Glutamatergic neuron (in vitro differentiated cells): ENCODE results near the gene NFIC. TPM values are rescaled to one million over a fixed set of nuclear protein-coding genes. Genes with fewer than 3 reads are reported as not detected.

Source experiments
- DNase-seq: peaks from one replicate; pipeline ENCODE4 v3.0.0; 2022
- H3K27ac Mint-ChIP-seq: one replicate; pipeline ENCODE4 v1.8.0; 2020; ENCODE audit warnings: mild to moderate bottlenecking, mixed read lengths, inconsistent platforms; ENCODE audit not compliant: unreplicated experiment
- H3K27me3 Mint-ChIP-seq: one replicate; pipeline ENCODE4 v1.8.0; 2020; ENCODE audit warnings: mild to moderate bottlenecking, moderate library complexity, mixed read lengths, inconsistent platforms; ENCODE audit not compliant: unreplicated experiment
- H3K36me3 Mint-ChIP-seq: one replicate; pipeline ENCODE4 v1.8.0; 2020; ENCODE audit warnings: mild to moderate bottlenecking, mixed read lengths, inconsistent platforms; ENCODE audit not compliant: unreplicated experiment
- H3K4me1 Mint-ChIP-seq: one replicate; pipeline ENCODE4 v1.8.0; 2020; ENCODE audit warnings: mild to moderate bottlenecking, low read depth, mixed read lengths, inconsistent platforms; ENCODE audit not compliant: unreplicated experiment
- H3K4me3 Mint-ChIP-seq: one replicate; pipeline ENCODE4 v1.8.0; 2020; ENCODE audit warnings: mild to moderate bottlenecking, mixed read lengths, inconsistent platforms; ENCODE audit not compliant: unreplicated experiment
- H3K9me3 Mint-ChIP-seq: one replicate; pipeline ENCODE4 v1.8.0; 2020; ENCODE audit warnings: mild to moderate bottlenecking, moderate library complexity, mixed read lengths, inconsistent platforms; ENCODE audit not compliant: unreplicated experiment
- total RNA-seq: library from RNA; stranded (reverse); fragmentation: NEBNext Ultra II Directional; extraction: Animal tissue kit (Norgen Biotek cat#: 25700); gene quantifications from one replicate; pipeline ENCODE4 v1.2.1, GENCODE V29; 2021; ENCODE audit not compliant: unreplicated experiment
- TF ChIP-seq, protein P1 (sequence below): fragments of 200-600 bp; sonication (generic); IDR thresholded peaks from one replicate; pipeline ENCODE4 v1.5.0; 2021; ENCODE audit not compliant: partially characterized antibody, unreplicated experiment

Gene NFIC
- total RNA-seq, 1 donor from 2014 or later: 2.0 TPM

DNA sequence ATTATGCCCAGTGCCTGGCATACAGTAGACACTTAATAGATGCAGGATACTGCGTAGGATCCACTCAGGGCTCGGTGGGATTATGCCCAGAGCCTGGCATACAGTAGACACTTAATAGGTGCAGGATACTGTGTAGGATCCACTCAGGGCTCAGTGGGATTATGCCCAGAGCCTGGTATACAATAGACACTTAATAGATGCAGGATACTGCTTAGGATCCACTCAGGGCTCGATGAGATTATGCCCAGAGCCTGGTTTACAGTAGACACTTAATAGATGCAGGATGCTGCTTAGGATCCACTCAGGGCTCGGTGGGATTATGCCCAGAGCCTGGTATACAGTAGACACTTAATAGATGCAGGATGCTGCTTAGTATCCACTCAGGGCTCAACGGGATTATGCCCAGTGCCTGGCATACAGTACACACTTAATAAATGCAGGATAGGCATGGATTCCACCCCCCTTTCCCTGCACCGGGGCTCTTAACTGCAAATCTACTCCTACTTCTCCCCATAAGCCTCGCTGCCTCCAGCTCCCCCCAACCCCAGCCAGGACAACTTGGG lies 89.1 kb downstream of the NFIC start:
- DNase-seq: no peak
- no peaks in the 10 kb centered on the region for H3K36me3 Mint-ChIP-seq
- H3K27ac Mint-ChIP-seq: no peak overlapping the region
- no peak overlapping the region for H3K4me3 Mint-ChIP-seq
- peaks cover 1% of the 10 kb centered on the region for H3K9me3 Mint-ChIP-seq
- TF ChIP-seq, protein P1, sequence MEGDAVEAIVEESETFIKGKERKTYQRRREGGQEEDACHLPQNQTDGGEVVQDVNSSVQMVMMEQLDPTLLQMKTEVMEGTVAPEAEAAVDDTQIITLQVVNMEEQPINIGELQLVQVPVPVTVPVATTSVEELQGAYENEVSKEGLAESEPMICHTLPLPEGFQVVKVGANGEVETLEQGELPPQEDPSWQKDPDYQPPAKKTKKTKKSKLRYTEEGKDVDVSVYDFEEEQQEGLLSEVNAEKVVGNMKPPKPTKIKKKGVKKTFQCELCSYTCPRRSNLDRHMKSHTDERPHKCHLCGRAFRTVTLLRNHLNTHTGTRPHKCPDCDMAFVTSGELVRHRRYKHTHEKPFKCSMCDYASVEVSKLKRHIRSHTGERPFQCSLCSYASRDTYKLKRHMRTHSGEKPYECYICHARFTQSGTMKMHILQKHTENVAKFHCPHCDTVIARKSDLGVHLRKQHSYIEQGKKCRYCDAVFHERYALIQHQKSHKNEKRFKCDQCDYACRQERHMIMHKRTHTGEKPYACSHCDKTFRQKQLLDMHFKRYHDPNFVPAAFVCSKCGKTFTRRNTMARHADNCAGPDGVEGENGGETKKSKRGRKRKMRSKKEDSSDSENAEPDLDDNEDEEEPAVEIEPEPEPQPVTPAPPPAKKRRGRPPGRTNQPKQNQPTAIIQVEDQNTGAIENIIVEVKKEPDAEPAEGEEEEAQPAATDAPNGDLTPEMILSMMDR: no peak
- no peaks in the 10 kb centered on the region for H3K4me1 Mint-ChIP-seq
- peaks cover 7% of the 10 kb centered on the region for H3K27me3 Mint-ChIP-seq

DNA sequence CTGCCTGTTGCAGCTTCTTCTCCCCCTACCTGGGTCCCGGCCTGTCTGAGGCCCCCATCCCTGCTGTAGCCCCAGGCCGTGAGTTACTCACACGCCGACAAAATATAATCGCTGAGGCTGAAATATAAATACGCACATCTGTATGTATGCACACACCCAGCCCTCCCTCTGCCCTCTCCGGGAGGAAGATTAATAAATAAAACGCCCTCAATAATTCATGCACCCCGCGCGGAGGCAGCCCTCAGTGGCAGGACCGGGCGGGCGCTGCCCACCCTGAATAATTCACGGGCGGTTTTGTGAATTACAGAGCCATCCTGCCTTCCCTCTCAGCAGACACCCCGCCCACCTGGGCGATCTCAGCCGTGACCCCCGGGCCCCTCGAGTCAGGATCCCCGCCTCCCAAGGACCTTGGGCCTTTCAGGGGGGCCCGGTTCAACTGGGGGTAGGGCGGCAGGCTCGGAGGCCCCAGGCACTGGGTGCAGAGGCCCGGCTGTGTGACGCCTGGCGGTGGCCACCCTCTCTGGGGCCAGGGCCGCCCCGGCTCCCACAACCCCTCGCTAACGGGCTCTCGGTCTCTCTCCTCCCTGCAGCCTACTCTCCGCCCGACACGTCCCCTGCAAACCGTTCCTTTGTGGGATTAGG lies 89.7 kb downstream of the NFIC start:
- H3K36me3 Mint-ChIP-seq: no peaks in the 10 kb centered on the region
- H3K27ac Mint-ChIP-seq: no peak overlapping the region
- no peak overlapping the region for H3K4me3 Mint-ChIP-seq
- TF ChIP-seq, protein P1: no peak
- peaks cover 1% of the 10 kb centered on the region for H3K9me3 Mint-ChIP-seq
- DNase-seq: no peak
- no peaks in the 10 kb centered on the region for H3K4me1 Mint-ChIP-seq
- peaks cover 9% of the 10 kb centered on the region for H3K27me3 Mint-ChIP-seq

DNA sequence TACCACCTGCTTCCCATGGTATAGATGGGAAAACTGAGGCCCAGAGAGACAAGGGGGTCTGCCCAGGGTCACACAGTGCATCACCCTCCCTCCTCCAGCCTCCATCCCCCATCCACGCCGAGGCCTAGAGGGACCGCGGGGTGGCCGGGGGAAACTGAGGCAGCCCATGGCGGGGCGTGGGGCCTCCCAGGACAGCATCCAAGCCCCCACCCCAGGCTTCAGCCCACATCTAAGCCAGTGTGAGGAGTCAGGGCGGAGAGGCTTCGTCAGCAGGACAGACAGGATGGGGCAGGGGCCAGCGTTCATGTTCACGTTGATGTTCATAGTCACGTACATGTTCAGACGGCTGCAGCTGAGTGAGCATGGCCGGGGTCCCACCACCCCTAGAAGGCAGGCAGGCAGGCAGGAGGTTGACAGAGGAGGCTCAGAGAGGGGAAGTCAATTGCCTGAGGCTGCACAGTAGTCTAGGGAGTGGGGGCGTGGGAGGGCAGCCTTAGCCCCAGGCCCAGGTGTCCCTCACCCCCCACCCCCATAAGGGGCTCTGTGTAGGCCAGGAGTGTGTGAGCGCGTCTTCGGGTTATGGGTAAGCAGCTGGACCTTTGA lies 90.6 kb downstream of the NFIC start:
- Mint-ChIP-seq H3K27ac (no peak overlapping the region), H3K36me3 (no peaks in the 10 kb centered on the region), H3K9me3 (peaks cover 1% of the 10 kb centered on the region), H3K4me1 (no peaks in the 10 kb centered on the region), H3K4me3 (peak overlapping the region; percentile 42), H3K27me3 (peaks cover 9% of the 10 kb centered on the region)
- TF ChIP-seq, protein P1: no peak
- DNase-seq: no peak

DNA sequence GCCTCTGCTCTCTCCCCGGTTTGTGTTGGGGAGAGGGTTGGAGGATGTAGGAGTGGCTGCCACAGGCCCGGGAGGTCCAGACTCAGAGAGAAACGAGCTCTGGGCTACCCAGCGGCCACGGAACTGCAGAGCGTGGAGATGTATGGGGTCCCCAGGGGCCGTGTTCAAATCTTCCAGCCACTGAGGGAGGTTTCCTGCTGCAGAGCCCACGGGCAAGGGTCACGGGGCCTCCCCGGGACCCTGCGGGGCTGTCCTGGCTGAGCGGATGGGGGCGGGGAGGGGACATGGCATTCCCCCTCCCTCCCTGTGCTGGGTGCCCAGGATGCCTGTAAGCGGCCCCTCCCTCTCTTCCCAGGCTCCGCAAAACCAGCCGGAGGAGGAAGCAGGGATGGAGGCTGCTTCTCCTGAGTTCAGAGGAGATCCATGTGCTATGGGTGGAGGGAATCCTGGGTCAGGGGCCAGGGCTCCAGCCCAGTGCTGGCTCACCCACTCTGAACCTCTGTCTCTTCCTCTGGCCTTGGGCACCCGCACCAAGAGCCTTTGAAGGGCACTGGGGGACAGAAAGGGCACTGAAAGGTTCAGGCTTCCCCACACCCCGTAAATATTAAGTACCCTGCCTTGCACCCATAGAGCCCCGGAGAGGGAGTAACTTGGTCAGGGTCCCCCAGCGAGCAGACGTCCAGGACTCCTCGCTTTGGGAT lies 91.3 kb downstream of the NFIC start:
- H3K4me1 Mint-ChIP-seq: peaks cover under 1% of the 10 kb centered on the region
- TF ChIP-seq, protein P1: no peak
- H3K27me3 Mint-ChIP-seq: peaks cover 12% of the 10 kb centered on the region
- H3K27ac Mint-ChIP-seq: no peak overlapping the region
- peaks cover 1% of the 10 kb centered on the region for H3K9me3 Mint-ChIP-seq
- H3K36me3 Mint-ChIP-seq: no peaks in the 10 kb centered on the region
- no peak for DNase-seq
- peak overlapping the region; percentile 42 for H3K4me3 Mint-ChIP-seq
